K562 (cell line): Measurements from ENCODE around the gene GFI1B. TPM values are rescaled to one million over a fixed set of nuclear protein-coding genes. Genes with fewer than 3 reads are reported as not detected.
A peak's percentile ranks its signal among the peaks of the same experiment; 100 is the strongest.

Source experiments
- ATAC-seq: fragments of 200-7000 bp; cut with Tn5 transposase; 3 replicates; pipeline ENCODE4 v1.9.1; 2020; ENCODE audit warnings: moderate library complexity
- BruUV-seq: library from RNA; stranded (reverse); fragments of 400-500 nt; replicated peaks from 2 replicates; lab custom pipeline; 2021; lab: Mats Ljungman, UMichigan
- CTCF ChIA-PET: fragments of 300-600 bp; formaldehyde crosslinking; extraction: SDS; loops from one replicate; lab custom pipeline; 2021; ENCODE audit warnings: low intra/inter-chr PET ratio; lab: Yijun Ruan, JAX
- POLR2A ChIA-PET: fragments of 300-600, 350-650 bp; sonication (Branson Sonifier 250); formaldehyde crosslinking; extraction: SDS; loops from one replicate; lab custom pipeline; 2021; ENCODE audit warnings: antibody characterized with exemption, inconsistent platforms; lab: Yijun Ruan, JAX
- DNase-seq, 4 experiments: peaks; one replicate each; pipeline versions ENCODE4 v3.0.0 to v3.0.0-alpha.2; 2011 to 2018; ENCODE audit warnings: low spot score in 3 of 4, mixed read lengths in 3 of 4; ENCODE audit errors: extremely low read depth in 1 of 4
- FAIRE-seq: peaks from 2 replicates; lab custom pipeline; 2011; peaks lifted over from hg19 to GRCh38; lab: Jason Lieb, UNC
- H2AFZ ChIP-seq: 2 replicates; pipeline ENCODE4 v1.6.0; 2011; ENCODE audit warnings: low read depth, low read length, control low read depth, inconsistent platforms
- H3K27ac ChIP-seq: fragments of 200-600 bp; 3 replicates; pipeline ENCODE4 v1.8.0; 2011; ENCODE audit warnings: low read depth, mild to moderate bottlenecking, control low read depth, inconsistent platforms, low read length, moderate library complexity, mixed read lengths; ENCODE audit errors: extremely low read depth
- H3K27me3 ChIP-seq, 2 experiments: fragments of 300-600 bp in 1 of 2; 2 replicates in 1 of 2; 3 replicates in 1 of 2; pipeline versions ENCODE4 v1.6.0 to v1.8.0; 2011; ENCODE audit warnings: inconsistent platforms in 2 of 2, low read length in 2 of 2, mild to moderate bottlenecking in 1 of 2, mixed read lengths in 1 of 2, moderate library complexity in 1 of 2; ENCODE audit not compliant: control insufficient read depth in 2 of 2, insufficient read depth in 2 of 2
- H3K36me3 ChIP-seq: fragments of 300-600 bp; 3 replicates; pipeline ENCODE4 v1.8.0; 2011; ENCODE audit warnings: mild to moderate bottlenecking, low read length, inconsistent platforms; ENCODE audit not compliant: control insufficient read depth, insufficient read depth
- H3K4me1 ChIP-seq, 2 experiments: fragments of 200-600 bp in 1 of 2; replicated peaks in 1 of 2; 2 replicates in 1 of 2; 3 replicates in 1 of 2; pipeline versions ENCODE4 v1.5.1 to v1.8.0; 2011; ENCODE audit warnings: inconsistent platforms in 2 of 2, low read length in 2 of 2, mild to moderate bottlenecking in 1 of 2, mixed read lengths in 1 of 2, moderate library complexity in 1 of 2; ENCODE audit not compliant: control insufficient read depth in 2 of 2, insufficient read depth in 2 of 2
- H3K4me2 ChIP-seq: 2 replicates; pipeline ENCODE4 v1.6.1; 2011; ENCODE audit warnings: low read length, control low read depth, inconsistent platforms, mixed read lengths; ENCODE audit not compliant: insufficient read depth
- H3K4me3 ChIP-seq: fragments of 200-600 bp; sonication (generic), shearing (Covaris generic); 2 replicates; pipeline ENCODE4 v1.5.1; 2016; ENCODE audit warnings: control low read depth, inconsistent platforms
- H3K79me2 ChIP-seq: fragments of 200-600 bp; 3 replicates; pipeline ENCODE4 v1.8.0; 2011; ENCODE audit warnings: low read length, inconsistent platforms; ENCODE audit not compliant: control insufficient read depth, insufficient read depth
- H3K9ac ChIP-seq, 2 experiments: 2 replicates each; pipeline versions ENCODE4 v1.6.0 to v1.6.1; 2011; ENCODE audit warnings: low read depth in 2 of 2, low read length in 2 of 2, control low read depth in 1 of 2, inconsistent platforms in 1 of 2, mild to moderate bottlenecking in 1 of 2, mixed read lengths in 1 of 2; ENCODE audit not compliant: insufficient read depth in 1 of 2
- H3K9me1 ChIP-seq: one replicate; pipeline ENCODE4 v1.6.0; 2011; ENCODE audit warnings: inconsistent platforms, mild to moderate bottlenecking, low read length, moderate library complexity; ENCODE audit not compliant: control insufficient read depth, insufficient read depth
- H3K9me3 ChIP-seq: replicated peaks from 2 replicates; pipeline ENCODE4 v1.5.1; 2011; ENCODE audit warnings: low read depth, low read length, inconsistent platforms; ENCODE audit not compliant: control insufficient read depth, insufficient read depth
- H4K20me1 ChIP-seq: replicated peaks from 2 replicates; pipeline ENCODE4 v1.6.1; 2011; ENCODE audit warnings: low read length, inconsistent platforms, mixed read lengths; ENCODE audit not compliant: control insufficient read depth, insufficient read depth
- NONO ChIP-seq, 2 experiments: fragments of 200-400 bp in 1 of 2; fragments of 450-650 bp in 1 of 2; formaldehyde crosslinking in 1 of 2; IDR thresholded peaks; 2 replicates each; pipeline ENCODE4 v1.6.1; 2017; ENCODE audit warnings: low read depth in 2 of 2, mild to moderate bottlenecking in 2 of 2, moderate library complexity in 2 of 2, low read length in 1 of 2
- SP1 ChIP-seq: sonication (generic); formaldehyde crosslinking; IDR thresholded peaks from 2 replicates; pipeline ENCODE4 v1.8.1; 2022; ENCODE audit warnings: mild to moderate bottlenecking, missing genetic modification reagents
- WGBS: fragments of 100-300 bp; shearing (Covaris generic); methylation state at CpG from one replicate; pipeline ENCODE4 v1.1.6; 2016; ENCODE audit warnings: low coverage, mixed read lengths; ENCODE audit not compliant: insufficient coverage; ENCODE audit errors: missing lambda C conversion rate; 5-methylcytosine and 5-hydroxymethylcytosine counted together
- in situ Hi-C: fragments of 300-500 bp; cut with MboI; formaldehyde crosslinking; loops from 4 replicates; pipeline ENCODE4 v1.15.0; 2018; ENCODE audit warnings: inconsistent platforms, mixed read lengths
- intact Hi-C: fragments of 100-400 bp; cut with micrococcal nuclease; formaldehyde crosslinking; loops from 2 replicates; pipeline ENCODE4 v1.14.2; 2022
- polyA plus RNA-seq, 8 experiments: library from polyadenylated mRNA; depleted of rRNA in 4 of 8; stranded (reverse) in 5 of 8; unstranded in 3 of 8; fragments of >200 nt; fragmentation: Nextera tagmentation in 2 of 8; fragmentation: Illumina TruSeq in 1 of 8; extraction: Ambion mirVana in 2 of 8; extraction: Trizol in 1 of 8; gene quantifications; 2 replicates each; pipeline versions ENCODE4 v1.2.1 to v1.2.3, GENCODE V29; 2011 to 2014; ENCODE audit warnings: inconsistent platforms in 1 of 8, missing spikeins in 1 of 8
- total RNA-seq, 7 experiments: library from RNA; depleted of rRNA in 6 of 7; stranded (reverse); fragments of >200 nt in 6 of 7; fragmentation: Illumina TruSeq in 2 of 7; extraction: Trizol in 2 of 7; gene quantifications; 2 replicates each; pipeline versions ENCODE4 v1.2.1 to v1.2.3, GENCODE V29; 2011 to 2021; ENCODE audit warnings: low replicate concordance in 1 of 7
- TF ChIP-seq, protein P1 (sequence below): IDR thresholded peaks from 2 replicates; pipeline ENCODE4 v1.6.1; 2011; ENCODE audit not compliant: insufficient read length; ENCODE audit errors: extremely low read depth

Gene GFI1B
- total and polyA plus RNA-seq, 9 of the 15 experiments (the other 6 are each of a cell fraction or from before 2014, with no cell fraction given), result 8.0 to 75.7 (median 34.5) TPM

DNA sequence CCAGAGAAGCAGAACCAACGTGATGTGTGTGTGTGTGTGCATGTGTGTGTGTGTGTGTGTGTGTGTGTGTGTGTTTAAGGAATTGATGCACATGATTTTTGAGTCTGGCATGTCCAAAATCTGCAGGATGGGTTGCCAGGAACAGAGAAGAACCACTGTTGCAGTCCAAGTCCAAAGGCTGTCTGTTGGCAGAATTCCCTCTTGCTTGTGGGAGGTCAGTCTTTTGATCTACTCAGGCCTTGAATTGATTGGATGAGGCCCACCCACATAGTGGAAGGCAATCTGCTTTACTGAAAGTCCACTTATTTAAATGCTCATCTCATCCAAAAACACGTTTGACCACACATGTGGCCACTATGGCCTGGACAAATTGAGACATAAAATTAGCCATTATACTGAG lies 22.7 kb upstream of the GFI1B start:
- no TSS peak for BruUV-seq
- no peak overlapping the region for H3K4me2 ChIP-seq
- no peaks in the 10 kb centered on the region for H3K27me3 ChIP-seq
- intact Hi-C loops, result no loop called here
- no peak for DNase-seq
- H2AFZ ChIP-seq, result no peak overlapping the region
- ChIA-PET POLR2A (no interaction called here), CTCF (interaction anchor here (0.6 kb wide), 1 partner anchor 1796 kb away, joined by 5 read pairs; no protein-coding TSS in a partner anchor)
- H3K9me3 ChIP-seq, result peaks cover 16% of the 10 kb centered on the region
- H3K9me1 ChIP-seq, result no peaks in the 10 kb centered on the region
- no peak for FAIRE-seq
- no peaks in the 10 kb centered on the region for H3K36me3 ChIP-seq
- WGBS, result 5% methylated on average over 2 of the region's 2 CpGs
- no peak overlapping the region for H3K9ac ChIP-seq
- no peaks in the 10 kb centered on the region for H4K20me1 ChIP-seq
- TF ChIP-seq NONO (IDR thresholded peaks at IDR 0.05; ENCODE audit: low read depth in 2 of 2, low read length in 1 of 2), result no peak
- TF ChIP-seq, protein P1, sequence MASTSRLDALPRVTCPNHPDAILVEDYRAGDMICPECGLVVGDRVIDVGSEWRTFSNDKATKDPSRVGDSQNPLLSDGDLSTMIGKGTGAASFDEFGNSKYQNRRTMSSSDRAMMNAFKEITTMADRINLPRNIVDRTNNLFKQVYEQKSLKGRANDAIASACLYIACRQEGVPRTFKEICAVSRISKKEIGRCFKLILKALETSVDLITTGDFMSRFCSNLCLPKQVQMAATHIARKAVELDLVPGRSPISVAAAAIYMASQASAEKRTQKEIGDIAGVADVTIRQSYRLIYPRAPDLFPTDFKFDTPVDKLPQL, result no peak
- ATAC-seq, result no peak
- no peak overlapping the region for H3K4me3 ChIP-seq
- no peaks in the 10 kb centered on the region; a peak in 1 of 5 replicates for H3K4me1 ChIP-seq
- in situ Hi-C loops, result no loop called here
- no peaks in the 10 kb centered on the region for H3K79me2 ChIP-seq
- H3K27ac ChIP-seq, result no peak overlapping the region

DNA sequence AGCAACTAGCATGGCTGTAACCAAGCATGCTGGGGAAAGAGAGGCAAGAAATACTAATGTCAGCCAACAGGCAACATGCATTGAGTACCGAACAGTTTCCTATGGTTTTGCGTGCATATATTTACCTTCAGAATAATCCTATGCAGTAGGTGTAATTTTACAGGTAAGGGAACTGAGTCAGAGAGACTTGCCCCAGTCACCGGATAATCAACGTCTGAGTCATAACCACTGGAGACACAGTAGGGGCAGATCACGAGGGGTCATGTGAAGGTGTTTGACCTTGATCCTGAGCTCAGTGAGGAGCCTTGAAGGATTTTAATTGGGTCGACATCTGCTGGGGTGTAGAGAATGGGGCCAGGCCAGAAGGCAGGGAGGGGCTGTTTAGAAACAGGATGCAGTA lies 20.7 kb upstream of the GFI1B start:
- H3K4me1 ChIP-seq, result no peaks in the 10 kb centered on the region
- CTCF ChIA-PET, result no interaction called here
- H3K9me1 ChIP-seq, result no peaks in the 10 kb centered on the region
- H3K36me3 ChIP-seq, result no peaks in the 10 kb centered on the region
- peaks cover 16% of the 10 kb centered on the region for H3K9me3 ChIP-seq
- no TSS peak for BruUV-seq
- TF ChIP-seq SP1 (CRISPR knock-in tag), result no peak
- POLR2A ChIA-PET, result no interaction called here
- no peaks in the 10 kb centered on the region for H3K79me2 ChIP-seq
- no peak overlapping the region for H3K4me2 ChIP-seq
- H3K9ac ChIP-seq, result no peak overlapping the region
- no peaks in the 10 kb centered on the region for H3K27me3 ChIP-seq
- FAIRE-seq (no peak), ATAC-seq (no peak), DNase-seq (no peak)
- H2AFZ ChIP-seq, result peak overlapping the region; percentile 38
- intact Hi-C loops, result no loop called here
- no peaks in the 10 kb centered on the region for H4K20me1 ChIP-seq
- WGBS, result 17% methylated on average over 6 of the region's 6 CpGs
- no peak overlapping the region for H3K4me3 ChIP-seq
- H3K27ac ChIP-seq, result no peak overlapping the region
- in situ Hi-C loops, result no loop called here
